Measurements from ENCODE around the gene CCDC92. TPM values are rescaled to one million over a fixed set of nuclear protein-coding genes. Genes with fewer than 3 reads are reported as not detected.

Gene CCDC92
- polyA plus RNA-seq, 3 donors: 4.4 to 11.6 (median 5.5) TPM

DNA sequence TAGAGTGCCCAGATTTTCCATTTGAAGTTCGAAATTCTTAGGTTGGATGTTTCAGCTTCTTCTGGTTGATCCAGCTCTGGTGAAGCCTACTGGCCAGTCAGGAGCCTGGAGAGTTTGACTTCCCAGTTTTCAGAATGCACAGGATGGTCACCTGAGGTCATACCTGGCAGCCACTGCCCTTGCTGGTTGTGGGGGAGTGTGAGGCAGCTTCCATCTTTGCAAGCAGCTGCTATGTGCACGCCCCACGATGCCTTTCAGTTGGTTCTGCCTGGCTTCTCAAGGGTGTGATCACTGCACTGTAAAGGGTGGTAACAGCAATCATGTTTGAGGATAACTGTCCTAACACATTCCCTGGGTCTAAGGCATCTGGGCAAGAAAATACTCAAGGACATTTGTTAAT, 15.4 kb downstream of the CCDC92 start:
- Mint-ChIP-seq H3K4me3 (no peak overlapping the region), H3K4me1 (no peaks in the 10 kb centered on the region), H3K27ac (no peak overlapping the region), H3K36me3 (no peaks in the 10 kb centered on the region), H3K9me3 (no peaks in the 10 kb centered on the region), H3K27me3 (ENCODE audit: low read depth in 3 of 3) (no peaks in the 10 kb centered on the region)
- no peak overlapping the region for H3K27ac ChIP-seq (ENCODE audit: low read depth in 1 of 2, low read length in 2 of 2)
- no peaks in the 10 kb centered on the region for H3K27me3 ChIP-seq (ENCODE audit: control insufficient read depth in 2 of 2, insufficient read depth in 2 of 2, low read length in 2 of 2)
- no peaks in the 10 kb centered on the region for H3K79me2 ChIP-seq (ENCODE audit: insufficient read depth, low read length)
- 93% methylated on average over 2 of the region's 3 CpGs for WGBS (ENCODE audit: insufficient coverage)
- TF ChIP-seq, protein P1, sequence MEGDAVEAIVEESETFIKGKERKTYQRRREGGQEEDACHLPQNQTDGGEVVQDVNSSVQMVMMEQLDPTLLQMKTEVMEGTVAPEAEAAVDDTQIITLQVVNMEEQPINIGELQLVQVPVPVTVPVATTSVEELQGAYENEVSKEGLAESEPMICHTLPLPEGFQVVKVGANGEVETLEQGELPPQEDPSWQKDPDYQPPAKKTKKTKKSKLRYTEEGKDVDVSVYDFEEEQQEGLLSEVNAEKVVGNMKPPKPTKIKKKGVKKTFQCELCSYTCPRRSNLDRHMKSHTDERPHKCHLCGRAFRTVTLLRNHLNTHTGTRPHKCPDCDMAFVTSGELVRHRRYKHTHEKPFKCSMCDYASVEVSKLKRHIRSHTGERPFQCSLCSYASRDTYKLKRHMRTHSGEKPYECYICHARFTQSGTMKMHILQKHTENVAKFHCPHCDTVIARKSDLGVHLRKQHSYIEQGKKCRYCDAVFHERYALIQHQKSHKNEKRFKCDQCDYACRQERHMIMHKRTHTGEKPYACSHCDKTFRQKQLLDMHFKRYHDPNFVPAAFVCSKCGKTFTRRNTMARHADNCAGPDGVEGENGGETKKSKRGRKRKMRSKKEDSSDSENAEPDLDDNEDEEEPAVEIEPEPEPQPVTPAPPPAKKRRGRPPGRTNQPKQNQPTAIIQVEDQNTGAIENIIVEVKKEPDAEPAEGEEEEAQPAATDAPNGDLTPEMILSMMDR (IDR thresholded peaks at IDR 0.05): no peak
- H3K36me3 ChIP-seq (replicated peaks in 1 of 2; ENCODE audit: control insufficient read depth in 1 of 2, insufficient read depth in 2 of 2, low read length in 2 of 2): no peaks in the 10 kb centered on the region
- intact Hi-C loops (cut with micrococcal nuclease): no loop called here
- no peak overlapping the region for H2AFZ ChIP-seq (ENCODE audit: insufficient read depth, low read depth, low read length, poor library complexity, severe bottlenecking)
- no peak for DNase-seq
- no peaks in the 10 kb centered on the region for H3K4me1 ChIP-seq (ENCODE audit: control insufficient read depth in 1 of 2, insufficient read depth in 2 of 2, low read length in 2 of 2)
- H4K20me1 ChIP-seq (ENCODE audit: insufficient read depth, low read length): no peaks in the 10 kb centered on the region
- no peaks in the 10 kb centered on the region for H3K9me3 ChIP-seq (replicated peaks in 1 of 2; ENCODE audit: control insufficient read depth in 1 of 2, insufficient read depth in 1 of 2, low read length in 2 of 2)
- H3K9ac ChIP-seq (ENCODE audit: insufficient read depth, low read length, poor library complexity, severe bottlenecking): no peak overlapping the region
- H3K4me2 ChIP-seq (replicated peaks; ENCODE audit: extremely low read depth, low read length, poor library complexity, severe bottlenecking): no peak overlapping the region
- no peak overlapping the region for H3K4me3 ChIP-seq (replicated peaks in 1 of 3; ENCODE audit: low read depth in 2 of 3, low read length in 3 of 3)

DNA sequence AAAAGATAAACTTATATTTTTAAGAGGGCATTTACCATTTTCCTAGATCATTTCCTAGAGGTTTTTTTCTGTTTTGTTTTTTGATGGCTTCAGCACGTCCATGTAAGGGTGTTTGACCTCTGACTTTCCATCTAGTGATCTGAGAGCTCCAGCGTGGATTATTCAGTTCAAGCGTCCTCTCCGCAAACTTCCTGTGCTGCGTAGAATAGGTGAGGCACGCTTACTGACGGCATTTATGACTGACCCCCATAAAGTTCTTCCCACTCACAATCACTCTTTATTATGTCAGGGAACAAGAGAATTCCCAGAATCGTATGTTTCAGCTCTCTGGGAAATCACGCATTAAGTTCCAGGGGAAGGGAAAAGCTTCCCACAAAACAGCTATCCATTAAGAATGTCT, 16.4 kb downstream of the CCDC92 start:
- no peak overlapping the region for H3K27ac ChIP-seq (ENCODE audit: low read depth in 1 of 2, low read length in 2 of 2)
- intact Hi-C loops (cut with micrococcal nuclease): no loop called here
- WGBS (ENCODE audit: insufficient coverage): no CpG with 5 or more reads among the region's 9 CpGs
- H2AFZ ChIP-seq (ENCODE audit: insufficient read depth, low read depth, low read length, poor library complexity, severe bottlenecking): no peak overlapping the region
- H3K4me2 ChIP-seq (replicated peaks; ENCODE audit: extremely low read depth, low read length, poor library complexity, severe bottlenecking): no peak overlapping the region
- H3K9me3 ChIP-seq (replicated peaks in 1 of 2; ENCODE audit: control insufficient read depth in 1 of 2, insufficient read depth in 1 of 2, low read length in 2 of 2): no peaks in the 10 kb centered on the region
- no peaks in the 10 kb centered on the region for H3K36me3 Mint-ChIP-seq
- H3K27me3 ChIP-seq (ENCODE audit: control insufficient read depth in 2 of 2, insufficient read depth in 2 of 2, low read length in 2 of 2): no peaks in the 10 kb centered on the region
- no peak overlapping the region for H3K9ac ChIP-seq (ENCODE audit: insufficient read depth, low read length, poor library complexity, severe bottlenecking)
- H3K27ac Mint-ChIP-seq: no peak overlapping the region
- TF ChIP-seq, protein P1 (IDR thresholded peaks at IDR 0.05): no peak
- H3K9me3 Mint-ChIP-seq: peaks cover 0 to 2% (median 0%) of the 10 kb centered on the region in 7 donors
- H3K27me3 Mint-ChIP-seq (ENCODE audit: low read depth in 3 of 3): no peaks in the 10 kb centered on the region
- DNase-seq: no peak
- no peaks in the 10 kb centered on the region for H3K36me3 ChIP-seq (replicated peaks in 1 of 2; ENCODE audit: control insufficient read depth in 1 of 2, insufficient read depth in 2 of 2, low read length in 2 of 2)
- H3K4me3 Mint-ChIP-seq: no peak overlapping the region
- H3K4me1 ChIP-seq (ENCODE audit: control insufficient read depth in 1 of 2, insufficient read depth in 2 of 2, low read length in 2 of 2): no peaks in the 10 kb centered on the region
- H3K4me3 ChIP-seq (replicated peaks in 1 of 3; ENCODE audit: low read depth in 2 of 3, low read length in 3 of 3): no peak overlapping the region
- H3K79me2 ChIP-seq (ENCODE audit: insufficient read depth, low read length): no peaks in the 10 kb centered on the region
- H3K4me1 Mint-ChIP-seq: no peaks in the 10 kb centered on the region
- no peaks in the 10 kb centered on the region for H4K20me1 ChIP-seq (ENCODE audit: insufficient read depth, low read length)

Data from CD14-positive monocyte (primary cell).